Skeletal muscle satellite cell (primary cell): ENCODE measurements around the gene MSMB.
A peak's percentile ranks its signal among the peaks of the same experiment; 100 is the strongest.

Experiments
- H3K27me3 ChIP-seq: 2 replicates; pipeline ENCODE4 v1.7.0; 2013; ENCODE audit warnings: low read length; ENCODE audit not compliant: control insufficient read depth, insufficient read depth
- H3K36me3 ChIP-seq: 2 replicates; pipeline ENCODE4 v1.7.0; 2013; ENCODE audit warnings: mild to moderate bottlenecking, control low read depth, low read length; ENCODE audit not compliant: insufficient read depth
- H3K4me1 ChIP-seq: 2 replicates; pipeline ENCODE4 v1.7.0; 2013; ENCODE audit warnings: low read length; ENCODE audit not compliant: control insufficient read depth, insufficient read depth
- H3K4me2 ChIP-seq: 2 replicates; pipeline ENCODE4 v1.7.0; 2013; ENCODE audit warnings: mild to moderate bottlenecking, low read length
- H3K4me3 ChIP-seq: 2 replicates; pipeline ENCODE4 v1.7.0; 2013; ENCODE audit warnings: low read length
- H3K9ac ChIP-seq: 2 replicates; pipeline ENCODE4 v1.7.0; 2013; ENCODE audit warnings: mild to moderate bottlenecking, low read depth, low read length, moderate library complexity
- H3K9me3 ChIP-seq: replicated peaks from 2 replicates; pipeline ENCODE4 v1.7.0; 2013; ENCODE audit warnings: mild to moderate bottlenecking, control low read depth, low read length

MSMB gene

DNA sequence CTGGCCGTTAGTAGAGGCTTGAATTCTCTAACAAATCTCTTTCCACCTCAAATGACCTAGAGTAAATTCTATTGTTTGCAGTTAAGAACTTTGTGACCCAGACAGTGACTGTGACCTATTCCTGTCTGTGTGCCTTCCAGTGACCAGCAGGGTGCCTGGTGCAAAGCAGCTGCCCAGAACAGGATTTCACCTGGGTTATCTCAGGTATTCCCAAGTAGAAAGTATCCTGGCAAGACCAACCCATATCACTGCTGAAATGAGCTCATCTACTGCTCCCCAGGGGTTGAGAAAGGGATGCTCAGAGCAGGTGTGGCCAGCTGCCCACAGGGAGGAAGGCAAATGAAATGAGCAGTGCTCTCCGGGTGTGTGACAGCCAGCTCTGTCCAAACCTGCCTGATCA lies 2.1 kb upstream of the MSMB start:
- no peak overlapping the region for H3K4me2 ChIP-seq

GRCh38 chr10:46042527-46042926 lies 3.5 kb downstream of the MSMB start:
- Histone ChIP-seq H3K27me3 (peaks cover 46% of the 10 kb centered on the region), H3K4me3 (no peak overlapping the region), H3K4me1 (no peaks in the 10 kb centered on the region), H3K36me3 (no peaks in the 10 kb centered on the region), H3K4me2 (no peak overlapping the region), H3K9me3 (no peaks in the 10 kb centered on the region), H3K9ac (no peak overlapping the region)

More for the DNA sequence above, 2.1 kb upstream of the MSMB start:
- Histone ChIP-seq H3K27me3 (peaks cover 38% of the 10 kb centered on the region), H3K9ac (no peak overlapping the region), H3K36me3 (no peaks in the 10 kb centered on the region), H3K4me1 (no peaks in the 10 kb centered on the region), H3K4me3 (no peak overlapping the region), H3K9me3 (no peaks in the 10 kb centered on the region)

DNA sequence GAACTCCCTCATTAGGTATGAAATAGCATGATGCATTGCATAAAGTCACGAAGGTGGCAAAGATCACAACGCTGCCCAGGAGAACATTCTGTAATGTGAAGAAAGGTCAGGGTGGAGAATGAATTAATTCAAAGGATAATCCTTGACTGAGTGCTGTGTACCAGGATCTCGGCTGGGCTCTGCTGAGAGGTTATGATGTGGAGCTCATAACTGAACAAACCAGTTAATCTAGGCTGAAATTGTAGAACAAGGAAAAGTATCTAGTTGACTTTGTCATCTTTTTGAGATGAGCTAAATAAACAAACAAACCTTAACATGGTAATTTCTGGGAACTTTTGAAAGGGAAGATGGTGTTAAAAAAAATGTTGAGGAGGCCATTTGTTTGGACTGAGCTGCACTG lies 6.1 kb downstream of the MSMB start:
- no peak overlapping the region for H3K4me3 ChIP-seq
- no peaks in the 10 kb centered on the region for H3K9me3 ChIP-seq
- H3K4me1 ChIP-seq, result no peaks in the 10 kb centered on the region
- no peak overlapping the region for H3K4me2 ChIP-seq
- H3K9ac ChIP-seq, result no peak overlapping the region
- H3K27me3 ChIP-seq, result peaks cover 47% of the 10 kb centered on the region
- no peaks in the 10 kb centered on the region for H3K36me3 ChIP-seq

GRCh38 chr10:46037107-46037825 lies 8.8 kb downstream of the MSMB start:
- Histone ChIP-seq H3K27me3 (peaks cover 35% of the 10 kb centered on the region), H3K4me1 (peaks cover 7% of the 10 kb centered on the region), H3K4me3 (no peak overlapping the region), H3K9me3 (no peaks in the 10 kb centered on the region), H3K4me2 (no peak overlapping the region), H3K9ac (no peak overlapping the region), H3K36me3 (no peaks in the 10 kb centered on the region)

- Histone ChIP-seq H3K9ac (no peak overlapping the region), H3K9me3 (no peaks in the 10 kb centered on the region), H3K4me2 (no peak overlapping the region), H3K27me3 (peaks cover 32% of the 10 kb centered on the region), H3K36me3 (no peaks in the 10 kb centered on the region), H3K4me1 (peaks cover 7% of the 10 kb centered on the region), H3K4me3 (no peak overlapping the region)
These were observed 9.9 kb downstream of the MSMB start for GRCh38 chr10:46035923-46036849.

GRCh38 chr10:46033602-46034011 lies 12.5 kb downstream of the MSMB start:
- H3K9ac ChIP-seq, result no peak overlapping the region
- peaks cover 21% of the 10 kb centered on the region for H3K4me1 ChIP-seq
- no peaks in the 10 kb centered on the region for H3K9me3 ChIP-seq
- H3K36me3 ChIP-seq, result no peaks in the 10 kb centered on the region
- peaks cover 18% of the 10 kb centered on the region for H3K27me3 ChIP-seq
- no peak overlapping the region for H3K4me2 ChIP-seq
- no peak overlapping the region for H3K4me3 ChIP-seq

- H3K27me3 ChIP-seq, result peaks cover 13% of the 10 kb centered on the region
- no peak overlapping the region for H3K9ac ChIP-seq
- H3K36me3 ChIP-seq, result no peaks in the 10 kb centered on the region
- H3K4me3 ChIP-seq, result no peak overlapping the region
- no peak overlapping the region for H3K4me2 ChIP-seq
- H3K9me3 ChIP-seq, result no peaks in the 10 kb centered on the region
- H3K4me1 ChIP-seq, result peaks cover 35% of the 10 kb centered on the region
These were observed 14.2 kb downstream of the MSMB start for GRCh38 chr10:46031648-46032532.

GRCh38 chr10:46030091-46030937 lies 15.8 kb downstream of the MSMB start, which contains the start of gene NCOA4:
NCOA4 (minus strand) TSS chr10:46030623; CDS start chr10:46016680, 13,943 bp downstream.
- Histone ChIP-seq H3K27me3 (peaks cover 2% of the 10 kb centered on the region), H3K9ac (peak within 1 kb of the TSS; percentile 99), H3K4me3 (peak within 1 kb of the TSS; percentile 90), H3K4me1 (peaks cover 39% of the 10 kb centered on the region), H3K4me2 (peak within 1 kb of the TSS; percentile 94), H3K9me3 (no peaks in the 10 kb centered on the region), H3K36me3 (no peaks in the 10 kb centered on the region)

- Histone ChIP-seq H3K27me3 (no peaks in the 10 kb centered on the region), H3K4me1 (peaks cover 44% of the 10 kb centered on the region), H3K4me2 (peak overlapping the region; percentile 94), H3K4me3 (peak overlapping the region; percentile 90), H3K9ac (peak overlapping the region; percentile 99), H3K36me3 (no peaks in the 10 kb centered on the region), H3K9me3 (no peaks in the 10 kb centered on the region)
These were observed 16.5 kb downstream of the MSMB start for GRCh38 chr10:46029461-46030030.
